ENCODE measurements around the gene FREM2. TPM values are rescaled to one million over a fixed set of nuclear protein-coding genes. Genes with fewer than 3 reads are reported as not detected.

Gene FREM2
- total and polyA plus RNA-seq, 2 experiments from 2014 or later = 2.4 to 29.8 TPM

GRCh38 chr13:38637576-38637975 lies 49.3 kb upstream of the FREM2 start:
- TF ChIP-seq EZH2phosphoT487 (IDR thresholded peaks at IDR 0.05; ENCODE audit: unreplicated experiment) = no peak
- no peak for TF ChIP-seq JUNB (IDR thresholded peaks at IDR 0.05; ENCODE audit: unreplicated experiment)
- TF ChIP-seq NANOG (IDR thresholded peaks at IDR 0.05; ENCODE audit: borderline replicate concordance) = no peak
- no peak for TF ChIP-seq ZNF331 (CRISPR knock-in tag; IDR thresholded peaks at IDR 0.05; ENCODE audit: low read depth)
- TF ChIP-seq CTCF (conservative IDR thresholded peaks at IDR 0.05; ENCODE audit: low read depth in 2 of 2) = no peak
- no peak for TF ChIP-seq ETS1 (IDR thresholded peaks at IDR 0.05)
- TF ChIP-seq POLR2AphosphoS5 (IDR thresholded peaks at IDR 0.05; ENCODE audit: low read depth) = no peak
- TF ChIP-seq ZNF462 (CRISPR knock-in tag; IDR thresholded peaks at IDR 0.05) = no peak
- no peak for TF ChIP-seq ZNF114 (CRISPR knock-in tag; IDR thresholded peaks at IDR 0.05)
- TF ChIP-seq STAT1 (IDR thresholded peaks at IDR 0.05; ENCODE audit: unreplicated experiment) = no peak
- TF ChIP-seq EZH2 (IDR thresholded peaks at IDR 0.05; ENCODE audit: low read depth, unreplicated experiment) = no peak
- no peak for TF ChIP-seq REST (IDR thresholded peaks at IDR 0.05; ENCODE audit: unreplicated experiment)
- TF ChIP-seq CREB1 (CRISPR knock-in tag; IDR thresholded peaks at IDR 0.05; ENCODE audit: low read depth) = no peak
- H3K79me2 ChIP-seq (replicated peaks; ENCODE audit: insufficient read depth) = no peaks in the 10 kb centered on the region
- Mint-ChIP-seq H3K36me3 (ENCODE audit: low read depth) (no peaks in the 10 kb centered on the region), H3K4me1 (peaks cover 19% of the 10 kb centered on the region), H3K4me3 (no peak overlapping the region), H3K27me3 (ENCODE audit: insufficient read depth, low read depth, poor library complexity) (peaks cover 1% of the 10 kb centered on the region), H3K27ac (no peak overlapping the region), H3K9me3 (no peaks in the 10 kb centered on the region)
- no peaks in the 10 kb centered on the region for H3K27me3 ChIP-seq (ENCODE audit: insufficient read depth)
- no peak overlapping the region for H3K4me2 ChIP-seq
- no peak for DNase-seq (ENCODE audit: low spot score)
- H4K20me1 ChIP-seq (replicated peaks; ENCODE audit: insufficient read depth) = no peaks in the 10 kb centered on the region
- H3F3A ChIP-seq (replicated peaks; ENCODE audit: low read depth) = no peaks in the 10 kb centered on the region
- H3K27ac ChIP-seq (ENCODE audit: low read depth) = no peak overlapping the region
- ATAC-seq = no peak
- no peaks in the 10 kb centered on the region; the same call in 1 of the 2 replicates for H3K9me2 ChIP-seq (ENCODE audit: insufficient read depth)
- H3K4me3 ChIP-seq = no peak overlapping the region
- H3K36me3 ChIP-seq (ENCODE audit: insufficient read depth) = no peaks in the 10 kb centered on the region
- H3K4me1 ChIP-seq (ENCODE audit: insufficient read depth) = no peaks in the 10 kb centered on the region
- H2AFZ ChIP-seq = 0 out of 2 replicates have a peak overlapping the region, but pooled peaks have one; percentile 64

All from GM23338 (cell line).